Measurements from ENCODE around the gene SV2B. TPM values are rescaled to one million over a fixed set of nuclear protein-coding genes. Genes with fewer than 3 reads are reported as not detected.

SV2B gene
- total RNA-seq, 2 experiments from 2014 or later: not detected

- DNase-seq (no peak), ATAC-seq (ENCODE audit: poor library complexity) (no peak)
- no peak for TF ChIP-seq CTCF (IDR thresholded peaks at IDR 0.05)
- Mint-ChIP-seq H3K36me3 (ENCODE audit: low read depth) (no peaks in the 10 kb centered on the region), H3K27ac (no peak overlapping the region), H3K4me3 (no peak overlapping the region), H3K9me3 (no peaks in the 10 kb centered on the region), H3K27me3 (peaks cover 39% of the 10 kb centered on the region), H3K4me1 (ENCODE audit: low read depth) (no peaks in the 10 kb centered on the region)
- POLR2A ChIA-PET: no interaction called here
- Histone ChIP-seq H3K27ac (ENCODE audit: low read depth in 1 of 2, low read length in 2 of 2) (no peak overlapping the region), H3K27me3 (ENCODE audit: control insufficient read depth in 1 of 2, insufficient read depth in 2 of 2, low read length in 2 of 2) (peaks cover 11 to 27% of the 10 kb centered on the region in 2 experiments), H3K36me3 (ENCODE audit: insufficient read depth, low read length) (no peaks in the 10 kb centered on the region), H3K4me3 (ENCODE audit: low read length) (no peak overlapping the region), H3K4me1 (ENCODE audit: insufficient read depth, low read length) (no peaks in the 10 kb centered on the region), H3K9me3 (ENCODE audit: control insufficient read depth in 1 of 2, insufficient read depth in 1 of 2, low read length in 2 of 2) (no peaks in the 10 kb centered on the region)
- intact Hi-C loops (cut with DNase I, micrococcal nuclease): no loop called here
- CTCF ChIA-PET: no interaction called here
Observed at GRCh38 chr15:91196127-91196526, 96.1 kb downstream of the SV2B start.

- ATAC-seq (ENCODE audit: poor library complexity) (no peak), DNase-seq (no peak)
- CTCF ChIA-PET: no interaction called here
- H3K9me3 ChIP-seq (ENCODE audit: control insufficient read depth in 1 of 2, insufficient read depth in 1 of 2, low read length in 2 of 2): no peaks in the 10 kb centered on the region
- Mint-ChIP-seq H3K4me1 (ENCODE audit: low read depth) (no peaks in the 10 kb centered on the region), H3K36me3 (ENCODE audit: low read depth) (no peaks in the 10 kb centered on the region), H3K4me3 (no peak overlapping the region), H3K27me3 (peaks cover 34% of the 10 kb centered on the region), H3K27ac (no peak overlapping the region), H3K9me3 (no peaks in the 10 kb centered on the region)
- H3K4me1 ChIP-seq (ENCODE audit: insufficient read depth, low read length): no peaks in the 10 kb centered on the region
- intact Hi-C loops (cut with DNase I, micrococcal nuclease): no loop called here
- POLR2A ChIA-PET: no interaction called here
- peaks cover 7 to 24% of the 10 kb centered on the region in 2 experiments for H3K27me3 ChIP-seq (ENCODE audit: control insufficient read depth in 1 of 2, insufficient read depth in 2 of 2, low read length in 2 of 2)
- H3K27ac ChIP-seq (ENCODE audit: low read depth in 1 of 2, low read length in 2 of 2): no peak overlapping the region
- H3K4me3 ChIP-seq (ENCODE audit: low read length): no peak overlapping the region
- TF ChIP-seq CTCF (IDR thresholded peaks at IDR 0.05): no peak
- H3K36me3 ChIP-seq (ENCODE audit: insufficient read depth, low read length): no peaks in the 10 kb centered on the region
Observed at GRCh38 chr15:91196768-91197167, 96.7 kb downstream of the SV2B start.

GRCh38 chr15:91199511-91199910 is 99.5 kb downstream of the SV2B start:
- Mint-ChIP-seq H3K27ac (no peak overlapping the region), H3K4me3 (no peak overlapping the region), H3K4me1 (ENCODE audit: low read depth) (no peaks in the 10 kb centered on the region), H3K36me3 (ENCODE audit: low read depth) (no peaks in the 10 kb centered on the region), H3K9me3 (no peaks in the 10 kb centered on the region), H3K27me3 (peaks cover 11% of the 10 kb centered on the region)
- Histone ChIP-seq H3K27ac (ENCODE audit: low read depth in 1 of 2, low read length in 2 of 2) (no peak overlapping the region), H3K4me1 (ENCODE audit: insufficient read depth, low read length) (no peaks in the 10 kb centered on the region), H3K4me3 (ENCODE audit: low read length) (no peak overlapping the region), H3K27me3 (ENCODE audit: control insufficient read depth in 1 of 2, insufficient read depth in 2 of 2, low read length in 2 of 2) (peaks cover 0 to 3% of the 10 kb centered on the region in 2 experiments), H3K36me3 (ENCODE audit: insufficient read depth, low read length) (no peaks in the 10 kb centered on the region), H3K9me3 (ENCODE audit: control insufficient read depth in 1 of 2, insufficient read depth in 1 of 2, low read length in 2 of 2) (no peaks in the 10 kb centered on the region)
- no peak for DNase-seq
- no peak for ATAC-seq (ENCODE audit: poor library complexity)
- POLR2A ChIA-PET: no interaction called here
- CTCF ChIA-PET: no interaction called here
- no peak for TF ChIP-seq CTCF (IDR thresholded peaks at IDR 0.05)
- intact Hi-C loops (cut with DNase I, micrococcal nuclease): no loop called here

All from CD4-positive, alpha-beta T cell (primary cell).